ENCODE measurements around the gene RIBC2.

Gene RIBC2

DNA sequence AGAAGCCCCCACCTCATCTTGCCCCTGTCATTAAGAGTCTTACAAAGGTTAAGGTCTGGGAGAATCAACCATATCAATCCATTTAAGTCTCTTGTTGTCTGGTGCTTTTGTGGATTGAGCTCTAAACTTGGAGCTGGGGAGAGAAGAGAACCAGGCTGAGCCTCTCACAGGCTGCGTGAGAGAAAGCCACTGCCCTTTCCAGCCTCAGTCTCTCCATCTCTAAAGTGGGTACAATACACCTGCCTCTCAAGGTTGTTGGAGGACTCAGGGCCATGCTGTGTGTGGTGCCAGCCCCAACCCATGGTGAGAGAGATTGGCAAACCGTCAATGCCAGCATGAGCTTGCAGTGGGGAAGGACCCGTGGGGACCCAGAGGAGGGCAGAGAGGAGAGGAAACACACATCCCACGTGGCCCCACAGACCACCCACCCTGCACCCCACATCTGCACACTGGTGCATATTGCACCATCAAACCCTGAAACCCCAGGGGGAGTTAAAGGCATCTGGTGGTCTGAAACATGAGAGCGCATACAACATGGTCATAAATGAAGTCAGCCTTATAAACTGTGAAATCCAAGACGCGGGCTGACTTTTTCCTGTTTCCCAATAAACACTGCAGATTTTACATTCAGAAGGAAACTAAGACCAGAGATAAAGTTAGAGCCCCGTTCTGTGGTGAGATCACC lies 61.7 kb downstream of the RIBC2 start:
- peak; percentile 88 for DNase-seq

DNA sequence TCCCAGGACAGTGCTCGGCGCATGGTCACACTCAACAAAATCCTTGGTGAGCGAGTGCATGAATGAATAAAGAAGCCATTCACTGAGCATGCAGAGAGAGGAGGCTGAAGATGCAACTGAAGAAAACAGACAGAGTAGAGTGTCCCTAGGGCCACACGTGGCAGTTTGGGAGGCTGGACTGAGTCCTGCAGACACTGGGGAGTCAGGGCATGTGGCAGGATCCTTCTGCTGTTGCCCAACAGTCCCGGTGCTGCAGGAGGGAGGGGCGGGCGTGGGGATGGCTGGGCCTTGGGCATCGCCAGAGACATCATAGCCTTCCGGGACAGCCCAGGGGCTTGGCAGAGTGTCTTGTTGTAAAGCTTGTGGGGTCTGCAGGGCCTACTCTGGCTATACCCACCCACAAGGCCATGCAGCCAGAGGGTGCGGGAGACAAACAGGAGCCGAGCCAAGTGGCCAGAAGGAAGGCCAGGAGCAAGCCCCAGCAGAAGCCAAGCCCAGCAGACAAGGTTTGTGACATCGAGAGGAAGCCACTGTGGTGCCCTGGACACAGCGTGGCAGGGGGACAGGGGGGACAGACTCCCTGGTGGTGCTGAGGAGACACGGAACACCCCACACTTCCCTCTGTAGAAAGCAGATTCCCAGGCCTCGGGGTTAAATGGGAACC lies 62.5 kb downstream of the RIBC2 start:
- DNase-seq = no peak

DNA sequence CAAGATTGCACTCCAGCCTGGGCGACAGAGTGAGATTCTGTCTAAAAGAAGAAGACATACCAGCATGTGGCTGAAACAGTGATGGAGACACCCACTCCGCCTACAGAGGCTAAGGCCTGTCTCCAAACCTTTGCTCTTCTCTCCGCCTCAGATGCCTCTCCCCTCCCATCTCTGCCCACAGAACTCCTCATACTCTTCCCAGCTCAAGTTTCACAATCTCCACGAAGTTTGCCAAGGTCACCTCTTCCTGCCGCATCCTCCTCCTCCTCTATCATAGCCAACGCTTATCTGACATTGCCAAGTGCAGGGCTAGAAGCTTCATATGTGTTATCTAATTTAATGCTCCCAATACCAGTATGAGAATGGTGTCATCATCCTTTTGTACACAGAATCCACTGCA lies 63.3 kb downstream of the RIBC2 start:
- no peak for DNase-seq

DNA sequence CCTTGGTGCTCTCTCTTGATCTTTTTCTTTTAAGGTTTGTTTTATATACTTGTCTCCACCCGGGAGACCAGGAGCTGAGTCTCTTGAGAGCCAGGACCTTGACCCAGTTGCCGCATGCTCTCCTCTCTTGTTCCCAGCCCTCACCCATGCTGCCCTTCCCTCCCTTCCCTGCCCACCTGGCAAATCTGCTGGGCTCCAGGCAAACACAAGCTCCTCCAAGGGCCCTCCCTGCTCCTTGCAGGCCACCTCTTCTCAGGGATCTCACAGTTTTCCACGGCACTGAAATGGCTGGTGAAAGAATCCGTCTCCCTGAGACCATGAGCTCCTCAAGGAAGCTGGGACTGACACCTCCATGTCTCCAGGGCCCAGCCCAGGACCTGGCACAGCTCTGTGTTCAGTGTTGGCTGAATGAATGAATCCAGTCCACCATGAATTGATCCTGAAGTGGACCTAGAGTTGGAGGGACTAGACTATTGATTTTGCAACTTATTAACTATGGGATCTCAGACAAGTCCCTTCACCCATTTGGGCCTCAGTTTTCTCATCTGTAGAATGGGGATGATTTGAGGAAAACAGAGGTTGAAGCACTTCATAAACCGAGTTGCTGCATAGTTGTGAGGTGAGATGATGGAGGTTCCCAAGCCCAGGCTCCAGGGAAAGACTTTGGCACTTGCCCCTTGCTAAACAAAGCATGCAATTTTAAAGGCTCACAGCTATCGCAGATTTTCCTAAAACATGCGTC lies 64.0 kb downstream of the RIBC2 start:
- DNase-seq = no peak

- peak; percentile 96 for DNase-seq
These were observed 64.7 kb downstream of the RIBC2 start for GRCh38 chr22:45478108-45478771.

DNA sequence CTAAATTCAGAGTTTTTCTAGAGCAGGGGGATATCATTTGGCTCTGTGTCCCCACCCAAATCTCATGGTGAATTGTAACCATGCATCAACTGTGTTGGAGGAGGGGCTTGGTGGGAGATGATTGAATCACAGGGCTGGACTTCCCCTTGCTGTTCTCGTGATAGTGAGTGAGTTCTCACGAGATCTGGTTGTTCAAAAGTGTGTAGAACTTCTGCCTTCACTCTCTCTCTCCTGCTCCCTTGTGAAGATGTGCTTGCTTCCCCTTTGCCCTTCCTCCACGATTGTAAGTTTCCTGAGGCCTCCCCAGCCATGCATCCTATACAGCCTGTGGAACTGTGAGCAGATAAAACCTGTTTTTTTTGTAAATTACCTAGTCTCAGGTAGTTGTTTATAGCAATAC lies 67.2 kb downstream of the RIBC2 start:
- DNase-seq = no peak

- DNase-seq = no peak
These were observed 68.2 kb downstream of the RIBC2 start for GRCh38 chr22:45481661-45482060.
